HEK293 (cell line): ENCODE measurements around the gene MPDU1.
A peak's percentile ranks its signal among the peaks of the same experiment; 100 is the strongest.

Source experiments
- GLI2 ChIP-seq: fragments of 450-650 bp; formaldehyde crosslinking; IDR thresholded peaks from 2 replicates; pipeline ENCODE4; 2017; ENCODE audit warnings: missing biosample characterization, missing genetic modification characterization, low read depth, borderline replicate concordance
- GLIS1 ChIP-seq: fragments of 450-650 bp; formaldehyde crosslinking; IDR thresholded peaks from 2 replicates; pipeline ENCODE4 v1.5.1; 2016; ENCODE audit warnings: missing biosample characterization, missing genetic modification characterization
- HOXD13 ChIP-seq: sonication (generic); formaldehyde crosslinking; IDR thresholded peaks from 2 replicates; pipeline ENCODE4 v1.8.0; 2022; ENCODE audit warnings: missing genetic modification reagents, borderline replicate concordance
- KLF10 ChIP-seq: fragments of 450-650 bp; IDR thresholded peaks from 2 replicates; pipeline ENCODE4 v1.5.1; 2018; ENCODE audit warnings: missing biosample characterization, mild to moderate bottlenecking, missing genetic modification characterization
- PRDM1 ChIP-seq: fragments of 450-650 bp; formaldehyde crosslinking; IDR thresholded peaks from 2 replicates; pipeline ENCODE4; 2016; ENCODE audit warnings: missing biosample characterization, missing genetic modification characterization
- YY1 ChIP-seq: fragments of 450-650 bp; formaldehyde crosslinking; IDR thresholded peaks from 2 replicates; pipeline ENCODE4 v1.5.1; 2018; ENCODE audit warnings: missing biosample characterization, missing genetic modification characterization
- YY2 ChIP-seq: fragments of 450-650 bp; formaldehyde crosslinking; IDR thresholded peaks from 2 replicates; pipeline ENCODE4 v1.5.1; 2016; ENCODE audit warnings: missing biosample characterization, missing genetic modification characterization
- ZBTB17 ChIP-seq: fragments of 450-650 bp; formaldehyde crosslinking; IDR thresholded peaks from 2 replicates; pipeline ENCODE4 v1.5.1; 2016; ENCODE audit warnings: missing biosample characterization, missing genetic modification characterization
- ZBTB48 ChIP-seq: fragments of 450-650 bp; formaldehyde crosslinking; IDR thresholded peaks from 2 replicates; pipeline ENCODE4 v1.5.1; 2016; ENCODE audit warnings: missing biosample characterization, missing genetic modification characterization
- ZBTB8A ChIP-seq: fragments of 450-650 bp; formaldehyde crosslinking; IDR thresholded peaks from 2 replicates; pipeline ENCODE4 v1.5.1; 2016; ENCODE audit warnings: missing biosample characterization, missing genetic modification characterization
- ZFHX2 ChIP-seq: fragments of 450-650 bp; formaldehyde crosslinking; conservative IDR thresholded peaks from 2 replicates; pipeline ENCODE4 v1.5.1; 2016; ENCODE audit warnings: missing biosample characterization, missing genetic modification characterization
- ZNF121 ChIP-seq: fragments of 450-650 bp; formaldehyde crosslinking; IDR thresholded peaks from 2 replicates; pipeline ENCODE4 v1.5.1; 2016; ENCODE audit warnings: missing biosample characterization, missing genetic modification characterization
- ZNF132 ChIP-seq: fragments of 450-650 bp; formaldehyde crosslinking; IDR thresholded peaks from 2 replicates; pipeline ENCODE4 v1.5.1; 2017; ENCODE audit warnings: missing biosample characterization, missing genetic modification characterization, borderline replicate concordance
- ZNF133 ChIP-seq: fragments of 450-650 bp; formaldehyde crosslinking; IDR thresholded peaks from 2 replicates; pipeline ENCODE4 v1.5.1; 2016; ENCODE audit warnings: missing biosample characterization, missing genetic modification characterization
- ZNF140 ChIP-seq: fragments of 450-650 bp; formaldehyde crosslinking; IDR thresholded peaks from 2 replicates; pipeline ENCODE4 v1.5.1; 2016; ENCODE audit warnings: missing biosample characterization, missing genetic modification characterization
- ZNF174 ChIP-seq: fragments of 450-650 bp; formaldehyde crosslinking; IDR thresholded peaks from 2 replicates; pipeline ENCODE4 v1.5.0; 2017; ENCODE audit warnings: missing biosample characterization, mild to moderate bottlenecking, missing genetic modification characterization
- ZNF24 ChIP-seq: fragments of 450-650 bp; formaldehyde crosslinking; IDR thresholded peaks from 2 replicates; pipeline ENCODE4 v1.5.1; 2016; ENCODE audit warnings: missing biosample characterization, missing genetic modification characterization
- ZNF341 ChIP-seq: fragments of 450-650 bp; formaldehyde crosslinking; IDR thresholded peaks from 2 replicates; pipeline ENCODE4; 2016; ENCODE audit warnings: low read depth, missing biosample characterization, missing genetic modification characterization
- ZNF514 ChIP-seq: fragments of 450-650 bp; formaldehyde crosslinking; IDR thresholded peaks from 2 replicates; pipeline ENCODE4 v1.5.1; 2016; ENCODE audit warnings: missing biosample characterization, missing genetic modification characterization
- ZNF544 ChIP-seq: fragments of 450-650 bp; formaldehyde crosslinking; IDR thresholded peaks from 2 replicates; pipeline ENCODE4 v1.5.0; 2017; ENCODE audit warnings: missing biosample characterization, missing genetic modification characterization
- ZNF600 ChIP-seq: fragments of 450-650 bp; formaldehyde crosslinking; IDR thresholded peaks from 2 replicates; pipeline ENCODE4 v1.5.1; 2016; ENCODE audit warnings: missing biosample characterization, missing genetic modification characterization
- ZNF677 ChIP-seq: fragments of 450-650 bp; IDR thresholded peaks from 2 replicates; pipeline ENCODE4 v1.5.0; 2018; ENCODE audit warnings: missing biosample characterization, mild to moderate bottlenecking, missing genetic modification characterization, moderate library complexity
- ZNF830 ChIP-seq: fragments of 450-650 bp; IDR thresholded peaks from 2 replicates; pipeline ENCODE4 v1.5.0; 2018; ENCODE audit warnings: missing biosample characterization, missing genetic modification characterization, low read depth, mild to moderate bottlenecking, moderate library complexity
- TF ChIP-seq, protein P1 (sequence below): fragments of 450-650 bp; formaldehyde crosslinking; IDR thresholded peaks from 2 replicates; pipeline ENCODE4 v1.5.1; 2016; ENCODE audit warnings: missing biosample characterization, missing genetic modification characterization
- TF ChIP-seq, protein P2 (sequence below): fragments of 450-650 bp; formaldehyde crosslinking; IDR thresholded peaks from 2 replicates; pipeline ENCODE4 v1.5.1; 2016; ENCODE audit warnings: missing biosample characterization, missing genetic modification characterization
- TF ChIP-seq, protein P3 (sequence below): fragments of 450-650 bp; formaldehyde crosslinking; IDR thresholded peaks from 2 replicates; pipeline ENCODE4 v1.5.1; 2016; ENCODE audit warnings: missing biosample characterization, missing genetic modification characterization, borderline replicate concordance
- TF ChIP-seq, protein P4 (sequence below): fragments of 450-650 bp; formaldehyde crosslinking; optimal IDR thresholded peaks from 2 replicates; pipeline ENCODE3; 2016; ENCODE audit warnings: missing biosample characterization, mild to moderate bottlenecking, missing genetic modification characterization
- TF ChIP-seq, protein P5 (sequence below): fragments of 450-650 bp; formaldehyde crosslinking; conservative IDR thresholded peaks from 2 replicates; pipeline ENCODE4 v1.5.1; 2016; ENCODE audit warnings: low read depth, missing biosample characterization, missing genetic modification characterization

The MPDU1 gene

DNA sequence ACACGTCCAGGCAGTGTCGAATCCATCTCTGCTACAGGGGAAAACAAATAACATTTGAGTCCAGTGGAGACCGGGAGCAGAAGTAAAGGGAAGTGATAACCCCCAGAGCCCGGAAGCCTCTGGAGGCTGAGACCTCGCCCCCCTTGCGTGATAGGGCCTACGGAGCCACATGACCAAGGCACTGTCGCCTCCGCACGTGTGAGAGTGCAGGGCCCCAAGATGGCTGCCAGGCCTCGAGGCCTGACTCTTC, 11.4 kb upstream of the MPDU1 start (continued):
- TF ChIP-seq ZNF121 (tag by site-specific recombination), result no peak
- peak; percentile 56; the same call in 1 of the 2 replicates for TF ChIP-seq KLF10 (tag by site-specific recombination)
- TF ChIP-seq, protein P1, sequence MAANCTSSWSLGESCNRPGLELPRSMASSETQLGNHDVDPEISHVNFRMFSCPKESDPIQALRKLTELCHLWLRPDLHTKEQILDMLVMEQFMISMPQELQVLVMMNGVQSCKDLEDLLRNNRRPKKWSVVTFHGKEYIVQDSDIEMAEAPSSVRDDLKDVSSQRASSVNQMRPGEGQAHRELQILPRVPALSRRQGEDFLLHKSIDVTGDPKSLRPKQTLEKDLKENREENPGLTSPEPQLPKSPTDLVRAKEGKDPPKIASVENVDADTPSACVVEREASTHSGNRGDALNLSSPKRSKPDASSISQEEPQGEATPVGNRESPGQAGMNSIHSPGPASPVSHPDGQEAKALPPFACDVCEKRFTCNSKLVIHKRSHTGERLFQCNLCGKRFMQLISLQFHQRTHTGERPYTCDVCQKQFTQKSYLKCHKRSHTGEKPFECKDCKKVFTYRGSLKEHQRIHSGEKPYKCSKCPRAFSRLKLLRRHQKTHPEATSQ (tag by site-specific recombination), result no peak
- 0 out of 2 replicates have a peak, but pooled peaks have one; percentile 5 for TF ChIP-seq ZNF341 (tag by site-specific recombination)
- peak; percentile 76 for TF ChIP-seq PRDM1 (tag by site-specific recombination)
- no peak for TF ChIP-seq ZNF24 (tag by site-specific recombination)
- peak; percentile 79 for TF ChIP-seq ZBTB17
- TF ChIP-seq YY1 (tag by site-specific recombination), result peak; percentile 93
- no peak for TF ChIP-seq ZNF514 (tag by site-specific recombination)
- TF ChIP-seq, protein P2, sequence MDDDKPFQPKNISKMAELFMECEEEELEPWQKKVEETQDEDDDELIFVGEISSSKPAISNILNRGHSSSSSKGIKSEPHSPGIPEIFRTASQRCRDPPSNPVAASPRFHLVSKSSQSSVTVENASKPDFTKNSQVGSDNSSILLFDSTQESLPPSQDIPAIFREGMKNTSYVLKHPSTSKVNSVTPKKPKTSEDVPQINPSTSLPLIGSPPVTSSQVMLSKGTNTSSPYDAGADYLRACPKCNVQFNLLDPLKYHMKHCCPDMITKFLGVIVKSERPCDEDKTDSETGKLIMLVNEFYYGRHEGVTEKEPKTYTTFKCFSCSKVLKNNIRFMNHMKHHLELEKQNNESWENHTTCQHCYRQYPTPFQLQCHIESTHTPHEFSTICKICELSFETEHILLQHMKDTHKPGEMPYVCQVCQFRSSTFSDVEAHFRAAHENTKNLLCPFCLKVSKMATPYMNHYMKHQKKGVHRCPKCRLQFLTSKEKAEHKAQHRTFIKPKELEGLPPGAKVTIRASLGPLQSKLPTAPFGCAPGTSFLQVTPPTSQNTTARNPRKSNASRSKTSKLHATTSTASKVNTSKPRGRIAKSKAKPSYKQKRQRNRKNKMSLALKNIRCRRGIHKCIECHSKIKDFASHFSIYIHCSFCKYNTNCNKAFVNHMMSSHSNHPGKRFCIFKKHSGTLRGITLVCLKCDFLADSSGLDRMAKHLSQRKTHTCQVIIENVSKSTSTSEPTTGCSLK (tag by site-specific recombination), result no peak
- no peak for TF ChIP-seq ZBTB48
- TF ChIP-seq GLIS1 (tag by site-specific recombination), result peak; percentile 53; the same call in 1 of the 2 replicates
- TF ChIP-seq, protein P3, sequence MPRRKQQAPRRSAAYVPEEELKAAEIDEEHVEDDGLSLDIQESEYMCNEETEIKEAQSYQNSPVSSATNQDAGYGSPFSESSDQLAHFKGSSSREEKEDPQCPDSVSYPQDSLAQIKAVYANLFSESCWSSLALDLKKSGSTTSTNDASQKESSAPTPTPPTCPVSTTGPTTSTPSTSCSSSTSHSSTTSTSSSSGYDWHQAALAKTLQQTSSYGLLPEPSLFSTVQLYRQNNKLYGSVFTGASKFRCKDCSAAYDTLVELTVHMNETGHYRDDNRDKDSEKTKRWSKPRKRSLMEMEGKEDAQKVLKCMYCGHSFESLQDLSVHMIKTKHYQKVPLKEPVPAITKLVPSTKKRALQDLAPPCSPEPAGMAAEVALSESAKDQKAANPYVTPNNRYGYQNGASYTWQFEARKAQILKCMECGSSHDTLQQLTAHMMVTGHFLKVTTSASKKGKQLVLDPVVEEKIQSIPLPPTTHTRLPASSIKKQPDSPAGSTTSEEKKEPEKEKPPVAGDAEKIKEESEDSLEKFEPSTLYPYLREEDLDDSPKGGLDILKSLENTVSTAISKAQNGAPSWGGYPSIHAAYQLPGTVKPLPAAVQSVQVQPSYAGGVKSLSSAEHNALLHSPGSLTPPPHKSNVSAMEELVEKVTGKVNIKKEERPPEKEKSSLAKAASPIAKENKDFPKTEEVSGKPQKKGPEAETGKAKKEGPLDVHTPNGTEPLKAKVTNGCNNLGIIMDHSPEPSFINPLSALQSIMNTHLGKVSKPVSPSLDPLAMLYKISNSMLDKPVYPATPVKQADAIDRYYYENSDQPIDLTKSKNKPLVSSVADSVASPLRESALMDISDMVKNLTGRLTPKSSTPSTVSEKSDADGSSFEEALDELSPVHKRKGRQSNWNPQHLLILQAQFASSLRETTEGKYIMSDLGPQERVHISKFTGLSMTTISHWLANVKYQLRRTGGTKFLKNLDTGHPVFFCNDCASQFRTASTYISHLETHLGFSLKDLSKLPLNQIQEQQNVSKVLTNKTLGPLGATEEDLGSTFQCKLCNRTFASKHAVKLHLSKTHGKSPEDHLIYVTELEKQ (tag by site-specific recombination), result no peak
- 0 out of 2 replicates have a peak, but pooled peaks have one; percentile 25 for TF ChIP-seq ZBTB8A (tag by site-specific recombination)
- peak; percentile 38; the same call in 1 of the 2 replicates for TF ChIP-seq ZFHX2 (tag by site-specific recombination)
- no peak for TF ChIP-seq ZNF830 (tag by site-specific recombination)
- TF ChIP-seq, protein P4, sequence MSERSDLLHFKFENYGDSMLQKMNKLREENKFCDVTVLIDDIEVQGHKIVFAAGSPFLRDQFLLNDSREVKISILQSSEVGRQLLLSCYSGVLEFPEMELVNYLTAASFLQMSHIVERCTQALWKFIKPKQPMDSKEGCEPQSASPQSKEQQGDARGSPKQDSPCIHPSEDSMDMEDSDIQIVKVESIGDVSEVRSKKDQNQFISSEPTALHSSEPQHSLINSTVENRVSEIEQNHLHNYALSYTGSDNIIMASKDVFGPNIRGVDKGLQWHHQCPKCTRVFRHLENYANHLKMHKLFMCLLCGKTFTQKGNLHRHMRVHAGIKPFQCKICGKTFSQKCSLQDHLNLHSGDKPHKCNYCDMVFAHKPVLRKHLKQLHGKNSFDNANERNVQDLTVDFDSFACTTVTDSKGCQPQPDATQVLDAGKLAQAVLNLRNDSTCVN (tag by site-specific recombination), result no peak
- no peak for TF ChIP-seq ZNF677 (tag by site-specific recombination)
- no peak for TF ChIP-seq ZNF133
- TF ChIP-seq, protein P5, sequence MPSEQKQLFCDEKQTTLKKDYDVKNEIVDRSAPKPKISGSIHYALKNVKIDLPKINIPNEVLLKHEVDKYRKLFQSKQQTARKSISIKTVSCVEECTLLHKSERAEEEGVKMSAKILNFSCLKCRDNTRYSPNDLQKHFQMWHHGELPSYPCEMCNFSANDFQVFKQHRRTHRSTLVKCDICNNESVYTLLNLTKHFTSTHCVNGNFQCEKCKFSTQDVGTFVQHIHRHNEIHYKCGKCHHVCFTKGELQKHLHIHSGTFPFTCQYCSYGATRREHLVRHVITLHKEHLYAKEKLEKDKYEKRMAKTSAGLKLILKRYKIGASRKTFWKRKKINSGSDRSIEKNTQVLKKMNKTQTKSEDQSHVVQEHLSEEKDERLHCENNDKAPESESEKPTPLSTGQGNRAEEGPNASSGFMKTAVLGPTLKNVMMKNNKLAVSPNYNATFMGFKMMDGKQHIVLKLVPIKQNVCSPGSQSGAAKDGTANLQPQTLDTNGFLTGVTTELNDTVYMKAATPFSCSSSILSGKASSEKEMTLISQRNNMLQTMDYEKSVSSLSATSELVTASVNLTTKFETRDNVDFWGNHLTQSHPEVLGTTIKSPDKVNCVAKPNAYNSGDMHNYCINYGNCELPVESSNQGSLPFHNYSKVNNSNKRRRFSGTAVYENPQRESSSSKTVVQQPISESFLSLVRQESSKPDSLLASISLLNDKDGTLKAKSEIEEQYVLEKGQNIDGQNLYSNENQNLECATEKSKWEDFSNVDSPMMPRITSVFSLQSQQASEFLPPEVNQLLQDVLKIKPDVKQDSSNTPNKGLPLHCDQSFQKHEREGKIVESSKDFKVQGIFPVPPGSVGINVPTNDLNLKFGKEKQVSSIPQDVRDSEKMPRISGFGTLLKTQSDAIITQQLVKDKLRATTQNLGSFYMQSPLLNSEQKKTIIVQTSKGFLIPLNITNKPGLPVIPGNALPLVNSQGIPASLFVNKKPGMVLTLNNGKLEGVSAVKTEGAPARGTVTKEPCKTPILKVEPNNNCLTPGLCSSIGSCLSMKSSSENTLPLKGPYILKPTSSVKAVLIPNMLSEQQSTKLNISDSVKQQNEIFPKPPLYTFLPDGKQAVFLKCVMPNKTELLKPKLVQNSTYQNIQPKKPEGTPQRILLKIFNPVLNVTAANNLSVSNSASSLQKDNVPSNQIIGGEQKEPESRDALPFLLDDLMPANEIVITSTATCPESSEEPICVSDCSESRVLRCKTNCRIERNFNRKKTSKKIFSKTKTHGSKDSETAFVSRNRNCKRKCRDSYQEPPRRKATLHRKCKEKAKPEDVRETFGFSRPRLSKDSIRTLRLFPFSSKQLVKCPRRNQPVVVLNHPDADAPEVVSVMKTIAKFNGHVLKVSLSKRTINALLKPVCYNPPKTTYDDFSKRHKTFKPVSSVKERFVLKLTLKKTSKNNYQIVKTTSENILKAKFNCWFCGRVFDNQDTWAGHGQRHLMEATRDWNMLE (tag by site-specific recombination), result no peak
- no peak for TF ChIP-seq ZNF132 (tag by site-specific recombination)
- TF ChIP-seq YY2 (tag by site-specific recombination), result 0 out of 2 replicates have a peak, but pooled peaks have one; percentile 78
- TF ChIP-seq ZNF600 (tag by site-specific recombination), result no peak
- TF ChIP-seq GLI2, result no peak
- no peak for TF ChIP-seq ZNF174 (tag by site-specific recombination)
- no peak for TF ChIP-seq HOXD13
- no peak for TF ChIP-seq ZNF140 (tag by site-specific recombination)
- TF ChIP-seq ZNF544 (tag by site-specific recombination), result no peak
